IMR-90 (cell line): ENCODE data around the gene MAPKAP1. TPM values are rescaled to one million over a fixed set of nuclear protein-coding genes. Genes with fewer than 3 reads are reported as not detected.

Experiments
- ATAC-seq: fragments of 200-7000 bp; cut with Tn5 transposase; 2 replicates; pipeline ENCODE4 v1.9.1; 2020; ENCODE audit warnings: low read depth, mild to moderate bottlenecking, moderate library complexity
- BruUV-seq: library from RNA; stranded (reverse); fragments of 400-500 nt; replicated peaks from 2 replicates; lab custom pipeline; 2021; lab: Mats Ljungman, UMichigan
- CTCF ChIA-PET: fragments of 300-600 bp; formaldehyde crosslinking; extraction: SDS; loops from one replicate; lab custom pipeline; 2021; ENCODE audit warnings: antibody characterized with exemption; lab: Yijun Ruan, JAX
- POLR2A ChIA-PET: fragments of 300-600 bp; sonication (Branson Sonifier 250); formaldehyde crosslinking; loops from one replicate; lab custom pipeline; 2022; ENCODE audit warnings: antibody characterized with exemption; ENCODE audit not compliant: unreplicated experiment; lab: Charles Lee
- DNase-seq: peaks from one replicate; pipeline ENCODE4 v3.0.0; 2013
- H2AFZ ChIP-seq: replicated peaks from 2 replicates; pipeline ENCODE3; 2013; ENCODE audit warnings: low read length, mild to moderate bottlenecking; ENCODE audit not compliant: poor library complexity
- H2AK5ac ChIP-seq: 2 replicates; pipeline ENCODE4 v1.6.1; 2013; ENCODE audit warnings: low read depth, low read length, inconsistent platforms
- H2AK9ac ChIP-seq: replicated peaks from 2 replicates; pipeline ENCODE3; 2013; ENCODE audit warnings: mild to moderate bottlenecking, low read depth, low read length, moderate library complexity; ENCODE audit not compliant: poor library complexity
- H2BK120ac ChIP-seq: 2 replicates; pipeline ENCODE4 v1.6.1; 2013; ENCODE audit warnings: low read depth, low read length, inconsistent platforms
- H2BK15ac ChIP-seq: 3 replicates; pipeline ENCODE4 v1.6.1; 2013; ENCODE audit warnings: low read depth, low read length, inconsistent platforms
- H2BK20ac ChIP-seq: 2 replicates; pipeline ENCODE4 v1.6.1; 2013; ENCODE audit warnings: low read depth, mild to moderate bottlenecking, inconsistent platforms, low read length, moderate library complexity
- H2BK5ac ChIP-seq: 2 replicates; pipeline ENCODE4 v1.6.1; 2013; ENCODE audit warnings: mild to moderate bottlenecking, low read depth, low read length, inconsistent platforms; ENCODE audit not compliant: poor library complexity, severe bottlenecking
- H3K14ac ChIP-seq: replicated peaks from 2 replicates; pipeline ENCODE4 v1.6.1; 2013; ENCODE audit warnings: low read depth, low read length, inconsistent platforms
- H3K18ac ChIP-seq: 2 replicates; pipeline ENCODE4 v1.6.1; 2013; ENCODE audit warnings: low read depth, low read length, control low read depth
- H3K23ac ChIP-seq: 2 replicates; pipeline ENCODE4 v1.6.1; 2013; ENCODE audit warnings: low read depth, low read length, inconsistent platforms
- H3K27ac ChIP-seq: 2 replicates; pipeline ENCODE4 v1.5.1; 2013; ENCODE audit warnings: mild to moderate bottlenecking, control low read depth, low read length; ENCODE audit not compliant: insufficient read depth
- H3K27me3 ChIP-seq: 2 replicates; pipeline ENCODE4 v1.6.1; 2013; ENCODE audit warnings: low read length; ENCODE audit not compliant: control insufficient read depth, insufficient read depth
- H3K36me3 ChIP-seq: 2 replicates; pipeline ENCODE4 v1.6.1; 2013; ENCODE audit warnings: low read length, mixed read lengths; ENCODE audit not compliant: control insufficient read depth, insufficient read depth
- H3K4ac ChIP-seq: 2 replicates; pipeline ENCODE4 v1.6.1; 2013; ENCODE audit warnings: low read depth, low read length, inconsistent platforms
- H3K4me1 ChIP-seq: 2 replicates; pipeline ENCODE4 v1.6.1; 2013; ENCODE audit warnings: low read length, mixed read lengths; ENCODE audit not compliant: control insufficient read depth, insufficient read depth
- H3K4me2 ChIP-seq: 2 replicates; pipeline ENCODE4 v1.6.1; 2013; ENCODE audit warnings: low read depth, mild to moderate bottlenecking, control low read depth, low read length, moderate library complexity
- H3K4me3 ChIP-seq: 2 replicates; pipeline ENCODE4 v1.5.1; 2013; ENCODE audit warnings: low read depth, mild to moderate bottlenecking, control low read depth, low read length, moderate library complexity; ENCODE audit not compliant: insufficient read depth
- H3K56ac ChIP-seq: 2 replicates; pipeline ENCODE4 v1.6.1; 2013; ENCODE audit warnings: low read length, inconsistent platforms; ENCODE audit not compliant: insufficient read depth; ENCODE audit errors: extremely low read depth
- H3K79me1 ChIP-seq, 2 experiments: 2 replicates each; pipeline ENCODE4 v1.6.1; 2013; ENCODE audit warnings: low read length in 2 of 2, inconsistent platforms in 1 of 2, low read depth in 1 of 2
- H3K9ac ChIP-seq: 2 replicates; pipeline ENCODE4 v1.6.1; 2013; ENCODE audit warnings: low read depth, low read length, control low read depth
- H3K9me1 ChIP-seq: 2 replicates; pipeline ENCODE4 v1.6.1; 2013; ENCODE audit warnings: low read length, inconsistent platforms; ENCODE audit not compliant: insufficient read depth
- H3K9me3 ChIP-seq: 2 replicates; pipeline ENCODE4 v1.6.1; 2013; ENCODE audit warnings: low read length; ENCODE audit not compliant: control insufficient read depth, insufficient read depth
- H4K20me1 ChIP-seq: 2 replicates; pipeline ENCODE4 v1.6.1; 2013; ENCODE audit warnings: low read length, inconsistent platforms; ENCODE audit not compliant: insufficient read depth
- H4K5ac ChIP-seq: 2 replicates; pipeline ENCODE4 v1.6.1; 2013; ENCODE audit warnings: mild to moderate bottlenecking, low read depth, low read length, control low read depth
- H4K8ac ChIP-seq, 2 experiments: 2 replicates each; pipeline ENCODE4 v1.6.1; 2013; ENCODE audit warnings: low read depth in 2 of 2, low read length in 2 of 2, control low read depth in 1 of 2, inconsistent platforms in 1 of 2
- H4K91ac ChIP-seq: 2 replicates; pipeline ENCODE4 v1.6.1; 2013; ENCODE audit warnings: low read depth, low read length, inconsistent platforms; ENCODE audit not compliant: insufficient read depth
- BHLHE40 ChIP-seq: fragments of 150-350 bp; IDR thresholded peaks from 2 replicates; pipeline ENCODE4 v1.6.1; 2016; ENCODE audit warnings: mild to moderate bottlenecking, low read depth, low read length
- CEBPB ChIP-seq: IDR thresholded peaks from 2 replicates; pipeline ENCODE4 v1.6.1; 2012; ENCODE audit warnings: low read depth, low read length, improper control_type of control experiment
- CHD1 ChIP-seq: IDR thresholded peaks from 2 replicates; pipeline ENCODE4 v1.6.1; 2012; ENCODE audit warnings: low read depth, low read length, improper control_type of control experiment
- FOS ChIP-seq: fragments of 150-350 bp; IDR thresholded peaks from 2 replicates; pipeline ENCODE4 v1.6.1; 2016; ENCODE audit warnings: low read depth, low read length
- MAFK ChIP-seq: IDR thresholded peaks from 2 replicates; pipeline ENCODE4 v1.6.1; 2012; ENCODE audit warnings: low read depth, low read length, improper control_type of control experiment
- MAZ ChIP-seq: IDR thresholded peaks from 2 replicates; pipeline ENCODE4 v1.6.1; 2012; ENCODE audit warnings: low read depth, mild to moderate bottlenecking, low read length, improper control_type of control experiment, moderate library complexity, borderline replicate concordance
- MXI1 ChIP-seq: IDR thresholded peaks from 2 replicates; pipeline ENCODE4 v1.6.1; 2012; ENCODE audit warnings: low read depth, mild to moderate bottlenecking, low read length, moderate library complexity, borderline replicate concordance
- NFE2L2 ChIP-seq: fragments of 150-350 bp; IDR thresholded peaks from 2 replicates; pipeline ENCODE4 v1.6.1; 2016; ENCODE audit warnings: low read depth, mild to moderate bottlenecking, low read length
- POLR2A ChIP-seq: IDR thresholded peaks from 2 replicates; pipeline ENCODE4 v1.6.1; 2012; ENCODE audit warnings: mild to moderate bottlenecking, low read depth, low read length
- RAD21 ChIP-seq: IDR thresholded peaks from 2 replicates; pipeline ENCODE4 v1.6.1; 2012; ENCODE audit warnings: low read length, improper control_type of control experiment
- RFX5 ChIP-seq: IDR thresholded peaks from 2 replicates; pipeline ENCODE4 v1.8.0; 2012; ENCODE audit warnings: low read depth, mild to moderate bottlenecking, low read length, moderate library complexity
- SMC3 ChIP-seq: fragments of 150-350 bp; IDR thresholded peaks from 2 replicates; pipeline ENCODE4 v1.6.1; 2016; ENCODE audit warnings: low read depth, mild to moderate bottlenecking, antibody characterized with exemption, low read length, moderate library complexity
- WGBS, 2 experiments: methylation state at CpG; one replicate each; pipeline versions ENCODE4 v1.1.5 to v1.1.7; 2013; ENCODE audit warnings: missing lambda C conversion rate in 2 of 2; ENCODE audit not compliant: insufficient read length in 1 of 2; ENCODE audit errors: extremely low coverage in 2 of 2; 5-methylcytosine and 5-hydroxymethylcytosine counted together
- dilution Hi-C: fragments of 300-500 bp; cut with HindIII; formaldehyde crosslinking; loops from one replicate; pipeline ENCODE4 v1.14.3; 2018; ENCODE audit warnings: low sequenced_read_pairs; ENCODE audit not compliant: unreplicated experiment
- in situ Hi-C: fragments of 300-500 bp; cut with MboI; formaldehyde crosslinking; loops from 3 replicates; pipeline ENCODE4 v1.14.3; 2019; ENCODE audit warnings: low sequenced_read_pairs, inconsistent platforms, mixed read lengths
- intact Hi-C: fragments of 100-400 bp; cut with micrococcal nuclease; formaldehyde crosslinking; loops from 2 replicates; pipeline ENCODE4 v1.10.0; 2022
- polyA plus RNA-seq, 3 experiments: library from polyadenylated mRNA; depleted of rRNA; stranded (reverse); fragments of >200 nt; gene quantifications; 2 replicates each; pipeline ENCODE4 v1.2.3, GENCODE V29; 2012; ENCODE audit warnings: low replicate concordance in 1 of 3
- total RNA-seq: library from RNA; depleted of rRNA; stranded (reverse); fragments of >200 nt; gene quantifications from 2 replicates; pipeline ENCODE4 v1.2.3, GENCODE V29; 2012
- TF ChIP-seq, protein P1 (sequence below): fragments of 150-350 bp; IDR thresholded peaks from 2 replicates; pipeline ENCODE4 v1.6.1; 2016; ENCODE audit warnings: low read depth, mild to moderate bottlenecking, low read length, moderate library complexity, borderline replicate concordance
- TF ChIP-seq, protein P2 (sequence below): conservative IDR thresholded peaks from 2 replicates; pipeline ENCODE4 v1.5.1; 2012; ENCODE audit warnings: mild to moderate bottlenecking, low read depth, low read length, improper control_type of control experiment
- TF ChIP-seq, protein P3 (sequence below): fragments of 150-350 bp; IDR thresholded peaks from 2 replicates; pipeline ENCODE4 v1.6.1; 2017; ENCODE audit warnings: mild to moderate bottlenecking, antibody characterized with exemption, low read length, low read depth

Gene MAPKAP1
- total and polyA plus RNA-seq, 2 of the 4 experiments (the other 2 are of a cell fraction): 87.2 to 158 TPM

DNA sequence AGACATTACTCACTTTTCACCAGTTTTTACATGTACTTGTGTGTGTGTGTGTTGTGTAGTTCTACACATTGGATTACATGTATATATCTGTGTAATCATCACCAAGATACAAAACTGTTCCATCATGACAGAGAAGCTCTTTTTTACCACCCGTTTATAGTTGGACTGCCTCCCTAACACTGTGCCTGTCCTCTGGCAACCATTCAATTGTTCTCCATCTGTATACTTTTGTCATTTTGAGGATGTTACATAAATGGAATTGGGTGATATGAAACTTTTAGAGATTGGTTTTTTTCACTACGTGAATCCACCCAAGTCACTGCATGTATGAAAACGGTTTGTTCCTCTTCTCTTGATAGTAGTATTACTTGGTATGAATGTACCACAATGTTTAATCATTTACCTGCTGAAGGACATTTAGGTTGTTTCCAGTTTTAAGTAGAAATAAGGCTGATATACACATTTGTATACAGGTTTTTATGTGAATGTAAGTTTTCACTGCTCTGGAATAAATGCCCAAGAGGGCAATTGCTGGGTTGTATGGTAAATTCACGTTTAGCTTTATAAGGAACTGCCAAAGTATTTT, 126.2 kb downstream of the MAPKAP1 start:
- H3K9me1 ChIP-seq: peaks cover 5% of the 10 kb centered on the region; the same call in 1 of the 2 replicates
- no peak overlapping the region for H3K9ac ChIP-seq
- WGBS, 2 experiments: no CpG with 5 or more reads among the region's 4 CpGs
- H3K4me3 ChIP-seq: no peak overlapping the region
- in situ Hi-C loops (no loop called here), intact Hi-C loops (no loop called here), dilution Hi-C loops (no loop called here)
- POLR2A ChIA-PET: no interaction called here
- H3K14ac ChIP-seq: no peak overlapping the region
- peaks cover 16 to 23% of the 10 kb centered on the region in 2 experiments for H3K79me1 ChIP-seq
- no peak overlapping the region for H2AK9ac ChIP-seq
- H3K23ac ChIP-seq: no peak overlapping the region
- H3K18ac ChIP-seq: no peak overlapping the region
- no peak overlapping the region for H2BK20ac ChIP-seq
- TF ChIP-seq FOS (no peak), MAZ (no peak), POLR2A (no peak), MXI1 (no peak), CHD1 (no peak), MAFK (no peak), BHLHE40 (no peak), RFX5 (no peak), NFE2L2 (no peak), RAD21 (no peak), CEBPB (no peak), SMC3 (no peak)
- TF ChIP-seq, protein P1, sequence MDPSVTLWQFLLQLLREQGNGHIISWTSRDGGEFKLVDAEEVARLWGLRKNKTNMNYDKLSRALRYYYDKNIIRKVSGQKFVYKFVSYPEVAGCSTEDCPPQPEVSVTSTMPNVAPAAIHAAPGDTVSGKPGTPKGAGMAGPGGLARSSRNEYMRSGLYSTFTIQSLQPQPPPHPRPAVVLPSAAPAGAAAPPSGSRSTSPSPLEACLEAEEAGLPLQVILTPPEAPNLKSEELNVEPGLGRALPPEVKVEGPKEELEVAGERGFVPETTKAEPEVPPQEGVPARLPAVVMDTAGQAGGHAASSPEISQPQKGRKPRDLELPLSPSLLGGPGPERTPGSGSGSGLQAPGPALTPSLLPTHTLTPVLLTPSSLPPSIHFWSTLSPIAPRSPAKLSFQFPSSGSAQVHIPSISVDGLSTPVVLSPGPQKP: no peak
- TF ChIP-seq, protein P2, sequence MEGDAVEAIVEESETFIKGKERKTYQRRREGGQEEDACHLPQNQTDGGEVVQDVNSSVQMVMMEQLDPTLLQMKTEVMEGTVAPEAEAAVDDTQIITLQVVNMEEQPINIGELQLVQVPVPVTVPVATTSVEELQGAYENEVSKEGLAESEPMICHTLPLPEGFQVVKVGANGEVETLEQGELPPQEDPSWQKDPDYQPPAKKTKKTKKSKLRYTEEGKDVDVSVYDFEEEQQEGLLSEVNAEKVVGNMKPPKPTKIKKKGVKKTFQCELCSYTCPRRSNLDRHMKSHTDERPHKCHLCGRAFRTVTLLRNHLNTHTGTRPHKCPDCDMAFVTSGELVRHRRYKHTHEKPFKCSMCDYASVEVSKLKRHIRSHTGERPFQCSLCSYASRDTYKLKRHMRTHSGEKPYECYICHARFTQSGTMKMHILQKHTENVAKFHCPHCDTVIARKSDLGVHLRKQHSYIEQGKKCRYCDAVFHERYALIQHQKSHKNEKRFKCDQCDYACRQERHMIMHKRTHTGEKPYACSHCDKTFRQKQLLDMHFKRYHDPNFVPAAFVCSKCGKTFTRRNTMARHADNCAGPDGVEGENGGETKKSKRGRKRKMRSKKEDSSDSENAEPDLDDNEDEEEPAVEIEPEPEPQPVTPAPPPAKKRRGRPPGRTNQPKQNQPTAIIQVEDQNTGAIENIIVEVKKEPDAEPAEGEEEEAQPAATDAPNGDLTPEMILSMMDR: no peak
- TF ChIP-seq, protein P3, sequence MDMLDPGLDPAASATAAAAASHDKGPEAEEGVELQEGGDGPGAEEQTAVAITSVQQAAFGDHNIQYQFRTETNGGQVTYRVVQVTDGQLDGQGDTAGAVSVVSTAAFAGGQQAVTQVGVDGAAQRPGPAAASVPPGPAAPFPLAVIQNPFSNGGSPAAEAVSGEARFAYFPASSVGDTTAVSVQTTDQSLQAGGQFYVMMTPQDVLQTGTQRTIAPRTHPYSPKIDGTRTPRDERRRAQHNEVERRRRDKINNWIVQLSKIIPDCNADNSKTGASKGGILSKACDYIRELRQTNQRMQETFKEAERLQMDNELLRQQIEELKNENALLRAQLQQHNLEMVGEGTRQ: no peak
- no peak overlapping the region for H2BK120ac ChIP-seq
- no peak overlapping the region for H4K91ac ChIP-seq
- H3K27ac ChIP-seq: no peak overlapping the region
- no peak overlapping the region for H2BK5ac ChIP-seq
- no TSS peak for BruUV-seq
- no peak overlapping the region for H2BK15ac ChIP-seq
- H4K5ac ChIP-seq: no peak overlapping the region
- CTCF ChIA-PET: no interaction called here
- no peak overlapping the region for H3K4ac ChIP-seq
- H3K56ac ChIP-seq: no peak overlapping the region
- ATAC-seq: no peak
- no peaks in the 10 kb centered on the region for H3K4me1 ChIP-seq
- no peak overlapping the region for H4K8ac ChIP-seq
- H4K20me1 ChIP-seq: peaks cover 5% of the 10 kb centered on the region; the same call in 1 of the 2 replicates
- no peak overlapping the region for H2AK5ac ChIP-seq
- peaks cover 9% of the 10 kb centered on the region for H3K36me3 ChIP-seq
- DNase-seq: no peak
- no peak overlapping the region for H2AFZ ChIP-seq
- no peaks in the 10 kb centered on the region for H3K27me3 ChIP-seq
- H3K9me3 ChIP-seq: no peaks in the 10 kb centered on the region
- no peak overlapping the region for H3K4me2 ChIP-seq
